HG02852 (cell line): ENCODE measurements around the gene NAALADL2.

Experiments
- ATAC-seq: cut with Tn5 transposase; IDR thresholded peaks from one replicate; pipeline ENCODE4 v1.9.1; 2021; ENCODE audit warnings: mild to moderate bottlenecking, moderate library complexity; ENCODE audit not compliant: unreplicated experiment

The NAALADL2 gene

DNA sequence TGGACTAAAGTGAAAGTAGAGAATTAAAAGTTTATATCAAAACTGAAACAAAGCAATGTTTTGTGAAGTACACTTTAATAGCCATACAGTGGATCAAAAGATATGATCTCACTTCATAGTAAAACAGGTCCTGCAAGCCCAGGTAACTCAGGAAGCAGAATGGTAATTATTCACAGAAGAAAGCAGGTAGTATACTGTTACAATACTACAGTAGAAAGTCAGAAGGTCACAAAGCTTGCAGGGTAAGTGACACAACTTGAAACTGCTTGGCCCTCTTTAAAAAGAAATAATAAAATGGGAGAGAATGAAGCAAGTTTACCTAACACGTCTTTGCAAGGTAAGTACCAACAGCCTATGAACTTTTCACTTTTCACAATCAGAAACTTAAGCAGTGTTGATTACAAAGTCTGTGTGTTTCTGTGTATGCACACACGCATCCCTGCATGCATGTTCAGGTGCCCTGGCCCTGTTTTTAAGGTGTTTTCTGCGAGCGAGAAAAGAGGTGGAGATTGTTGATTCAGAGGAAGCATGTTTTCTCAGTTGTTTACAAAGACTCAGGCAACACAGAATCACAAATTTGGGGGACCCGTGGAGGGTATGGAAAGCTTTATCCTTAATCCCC, at the start of gene NAALADL2:
Gene NAALADL2, plus strand, starts transcription at position 221 of the 622 bp plus-strand sequence.
- no peak for ATAC-seq

DNA sequence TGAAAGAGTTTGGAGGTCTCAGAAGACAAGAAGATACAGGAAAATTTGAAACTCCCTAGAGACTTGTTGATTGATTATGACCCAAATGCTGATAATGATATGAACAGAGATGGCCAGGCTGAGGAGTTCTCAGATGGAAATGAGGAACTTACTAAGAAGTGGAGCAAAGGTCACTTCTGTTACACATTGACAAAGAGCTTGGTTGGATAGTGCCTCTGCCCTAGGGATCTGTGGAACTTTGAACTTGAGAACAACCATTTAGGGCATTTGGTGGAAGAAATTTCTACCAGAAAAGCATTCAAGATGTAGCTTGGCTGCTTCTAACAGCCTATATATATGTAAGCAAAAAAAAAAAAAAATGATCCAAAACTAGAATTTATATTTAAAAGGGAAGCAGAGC, 48.9 kb upstream of the NAALADL2 start:
- no peak for ATAC-seq

DNA sequence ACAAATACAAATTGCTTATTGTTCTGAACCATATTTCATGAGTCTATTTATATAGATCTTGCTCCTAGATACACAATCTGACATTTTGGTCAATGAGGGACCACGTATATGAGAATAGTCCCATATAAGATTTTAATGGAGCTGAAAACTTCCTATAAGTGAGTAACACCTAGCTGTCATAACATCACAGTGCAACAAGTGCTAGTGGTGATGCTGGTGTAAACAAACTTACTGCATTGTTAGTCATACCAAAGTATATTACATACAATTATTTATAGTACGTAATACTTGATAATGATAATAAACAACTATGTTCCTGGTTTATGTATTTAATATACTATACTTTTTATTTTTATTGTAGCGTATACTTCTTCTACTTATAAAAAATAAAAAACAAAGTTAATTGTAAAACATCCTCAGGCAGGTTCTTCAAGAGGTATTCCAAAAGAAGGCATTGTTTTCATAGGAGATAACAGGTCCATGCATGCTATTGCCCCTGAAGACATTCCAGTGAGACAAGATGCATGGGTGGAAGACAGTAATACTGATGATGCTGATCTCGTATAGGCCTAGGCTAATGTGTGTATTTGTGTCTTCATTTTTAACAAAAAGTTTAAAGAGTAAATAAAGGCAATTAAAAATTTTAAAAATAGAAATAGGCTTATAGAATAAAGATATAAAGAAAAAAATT, 46.8 kb upstream of the NAALADL2 start:
- no peak for ATAC-seq

DNA sequence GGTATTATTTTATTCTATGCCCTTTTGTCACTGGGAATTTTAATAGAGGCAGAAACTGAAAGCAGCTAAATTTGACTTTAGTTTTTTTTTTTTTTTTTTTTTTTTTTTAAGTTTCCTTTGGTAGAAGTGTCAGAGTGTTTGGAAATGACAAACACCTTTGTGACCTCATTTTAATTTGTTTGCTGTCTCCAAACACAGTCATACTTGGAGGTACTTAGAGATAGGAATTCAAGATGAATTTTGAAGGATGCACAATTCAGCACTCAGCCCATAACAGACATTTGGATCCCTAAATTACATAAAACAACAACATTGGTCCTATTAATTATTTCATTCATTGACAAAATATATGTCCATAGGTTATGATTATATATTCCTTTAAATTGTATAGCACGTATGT, 43.4 kb upstream of the NAALADL2 start:
- no peak for ATAC-seq

DNA sequence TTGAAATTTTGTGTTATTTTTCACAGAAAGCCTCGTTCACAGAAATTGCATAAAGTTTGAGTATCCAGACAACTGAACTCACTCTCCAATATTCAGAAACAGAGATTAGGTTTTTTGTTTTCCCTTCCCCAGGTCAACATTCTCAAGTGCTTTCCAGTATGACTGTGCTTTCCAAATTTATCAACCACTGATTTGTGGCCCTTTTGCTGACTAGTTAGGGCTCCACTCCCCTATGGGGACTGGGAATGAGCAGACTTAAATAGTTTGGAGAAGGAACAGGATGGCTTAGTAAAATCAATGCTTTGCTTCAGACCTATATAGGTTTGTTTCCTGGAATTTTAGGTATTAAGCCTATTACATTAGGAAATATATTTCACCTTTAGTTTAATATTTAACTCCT, 38.2 kb upstream of the NAALADL2 start:
- no peak for ATAC-seq

DNA sequence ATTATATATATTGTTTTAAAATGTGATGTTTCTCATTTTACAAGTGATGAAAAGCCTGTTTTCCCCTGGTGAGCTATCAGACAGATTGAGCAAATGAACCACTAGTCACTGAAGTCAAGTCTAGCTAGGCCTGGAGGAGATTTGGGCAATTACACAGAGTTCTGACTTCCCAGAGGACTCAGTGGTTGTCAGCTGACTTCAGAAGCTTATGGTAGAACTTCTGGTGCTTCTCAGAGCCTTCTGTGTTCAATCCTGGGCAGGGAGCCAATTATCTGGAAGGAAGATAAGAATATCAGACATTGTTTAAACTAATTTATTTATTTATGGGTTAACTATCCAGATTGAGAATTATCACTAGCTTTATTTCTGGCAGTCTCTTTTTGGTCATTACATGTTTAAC, 37.7 kb upstream of the NAALADL2 start:
- no peak for ATAC-seq

DNA sequence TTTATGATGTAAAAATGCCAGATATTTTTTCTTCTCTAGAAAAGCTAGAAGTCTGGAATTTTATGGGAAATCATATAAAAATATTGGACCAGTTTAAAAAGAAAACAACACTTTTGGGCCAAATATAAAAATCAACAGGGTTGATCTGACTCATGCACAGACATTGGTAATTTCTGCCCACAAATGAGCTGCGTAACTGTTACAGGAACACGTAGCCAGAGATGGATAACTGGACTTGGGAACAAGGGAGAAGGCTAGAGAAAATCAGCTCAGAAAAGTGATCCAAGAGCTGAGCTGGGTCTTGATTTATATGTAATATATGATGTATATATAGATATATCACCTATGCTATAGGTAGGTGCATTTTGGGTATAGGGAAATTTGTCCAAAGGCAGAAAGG, 36.8 kb upstream of the NAALADL2 start:
- ATAC-seq, result no peak

DNA sequence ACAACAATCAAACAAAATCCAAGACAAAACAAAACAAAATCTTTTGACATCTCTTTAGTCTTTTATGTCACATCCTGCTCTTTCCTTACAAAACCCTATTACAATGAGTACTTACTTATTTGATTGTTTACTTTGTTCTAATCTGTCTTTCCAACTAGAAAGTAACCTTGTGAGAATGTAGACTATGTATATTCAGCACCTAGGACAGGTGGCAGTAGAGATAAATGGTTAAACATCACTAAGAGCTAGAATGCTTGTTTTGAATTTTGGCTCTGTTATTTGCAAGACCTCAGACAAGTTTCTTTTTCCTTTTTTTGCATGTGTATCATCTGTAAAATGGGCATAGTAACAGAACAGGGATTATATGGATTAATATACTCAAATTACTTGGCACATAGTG, 33.1 kb upstream of the NAALADL2 start:
- no peak for ATAC-seq

DNA sequence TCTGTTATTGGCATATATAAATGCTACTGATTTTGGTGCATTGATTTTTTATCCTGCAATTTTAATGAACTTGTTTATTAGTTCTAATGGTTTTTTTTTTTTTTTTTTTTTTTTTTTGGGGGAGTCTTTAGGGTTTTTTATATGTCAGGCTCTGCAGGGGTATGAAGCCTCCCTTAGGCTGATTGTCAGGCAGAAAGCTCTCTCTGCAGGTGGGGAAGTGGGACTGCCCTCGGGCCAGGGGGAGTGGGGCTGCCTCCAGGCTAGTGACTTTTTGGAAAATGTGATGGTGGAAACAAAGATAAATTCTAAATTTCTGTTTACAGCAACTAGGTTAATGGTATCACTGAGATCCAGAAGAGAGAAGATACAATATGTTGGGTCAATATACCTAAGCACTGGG, 14.4 kb upstream of the NAALADL2 start:
- ATAC-seq, result no peak

DNA sequence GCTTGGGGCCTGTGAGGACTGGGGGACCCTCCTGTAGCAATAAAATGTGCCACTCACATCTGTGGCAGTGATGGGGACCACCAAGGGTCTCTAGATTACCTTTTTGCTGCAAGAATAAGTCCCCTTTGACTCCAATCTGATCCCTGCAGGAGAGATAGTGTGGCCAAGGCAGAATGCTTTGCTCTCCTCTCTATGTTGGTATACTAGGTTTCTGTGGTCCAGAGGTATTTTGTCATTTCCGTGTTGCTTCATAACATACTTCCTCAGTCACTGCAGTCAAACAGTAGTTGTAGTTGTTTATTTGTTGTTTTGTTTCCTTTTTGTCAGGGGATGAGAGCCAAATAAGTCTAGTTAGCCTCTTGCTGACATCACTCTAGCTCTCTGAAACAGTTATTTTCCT, 13.1 kb upstream of the NAALADL2 start:
- no peak for ATAC-seq

DNA sequence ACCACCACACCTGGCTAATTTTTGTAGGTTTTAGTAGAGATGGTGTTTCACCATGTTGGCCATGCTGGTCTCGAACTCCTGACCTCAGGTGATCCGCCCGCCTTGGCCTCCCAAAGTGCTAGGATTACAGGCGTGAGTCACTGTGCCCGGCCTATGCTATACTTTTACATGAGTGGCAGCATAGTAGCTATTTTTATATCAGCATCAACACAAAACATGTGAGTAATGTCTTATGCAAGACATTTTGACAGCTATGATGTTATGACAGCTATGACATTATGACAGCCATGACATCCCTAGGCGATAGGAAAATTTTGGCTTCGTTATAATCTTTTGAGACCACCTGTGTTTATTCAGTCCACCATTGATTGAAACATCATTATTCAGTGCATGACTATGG, 4.1 kb upstream of the NAALADL2 start:
- no peak for ATAC-seq

DNA sequence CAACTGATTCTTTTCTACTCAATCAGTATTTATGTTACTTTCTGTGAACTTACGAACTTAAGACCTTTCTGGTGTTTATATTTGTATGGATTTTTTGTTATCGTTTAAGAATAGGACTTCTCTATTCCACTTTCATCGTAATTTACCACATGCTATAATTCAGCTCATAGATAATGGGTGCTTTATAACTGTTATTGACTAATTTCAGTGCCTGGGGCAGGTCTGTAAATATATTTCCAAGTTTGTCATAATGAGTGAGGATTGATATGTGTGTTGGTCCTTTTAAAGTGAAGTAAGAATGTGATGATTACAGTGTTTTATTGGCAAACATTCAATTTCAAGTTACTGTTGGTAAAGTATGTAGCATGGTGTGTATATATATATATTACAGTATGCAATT, 1.8 kb upstream of the NAALADL2 start:
- no peak for ATAC-seq

DNA sequence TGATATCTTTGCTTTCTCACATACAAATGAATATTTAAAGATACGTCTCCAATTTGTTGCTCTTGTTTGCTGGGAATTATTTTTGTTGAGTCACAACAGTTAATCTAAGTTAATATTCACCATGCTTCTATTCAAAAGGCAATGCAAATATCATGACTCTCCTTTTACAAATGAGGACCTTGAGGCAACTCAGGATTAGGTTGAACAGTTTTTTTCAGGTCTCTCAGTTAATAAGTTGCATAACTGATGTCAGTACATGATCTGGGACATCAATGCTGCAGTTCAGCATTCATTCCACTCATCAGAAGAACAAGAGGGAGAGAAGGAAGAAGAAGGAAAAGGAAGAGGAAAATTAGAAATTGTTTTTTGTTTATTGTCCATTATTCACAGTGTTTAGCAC, 781 bp upstream of the NAALADL2 start:
- ATAC-seq, result no peak

DNA sequence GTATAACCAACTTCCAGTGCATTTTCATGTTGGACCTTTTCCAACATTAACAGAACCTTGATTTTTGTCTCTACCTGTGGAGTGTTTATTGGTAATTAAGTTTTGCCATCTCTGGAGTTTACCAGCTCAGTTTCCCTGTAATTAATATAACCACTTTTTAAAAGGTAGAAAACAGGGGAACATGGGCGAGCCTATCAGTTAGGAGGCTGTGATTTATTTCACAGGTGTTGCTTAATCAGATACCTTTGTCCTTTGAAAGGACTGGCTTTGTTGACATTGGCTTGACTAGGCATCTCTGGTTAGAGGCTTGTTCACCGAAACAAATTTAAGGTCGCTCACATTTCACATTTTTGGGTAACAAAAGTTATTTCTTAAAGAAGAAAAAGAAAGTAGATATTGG, 622 bp downstream of the NAALADL2 start:
- ATAC-seq, result no peak

DNA sequence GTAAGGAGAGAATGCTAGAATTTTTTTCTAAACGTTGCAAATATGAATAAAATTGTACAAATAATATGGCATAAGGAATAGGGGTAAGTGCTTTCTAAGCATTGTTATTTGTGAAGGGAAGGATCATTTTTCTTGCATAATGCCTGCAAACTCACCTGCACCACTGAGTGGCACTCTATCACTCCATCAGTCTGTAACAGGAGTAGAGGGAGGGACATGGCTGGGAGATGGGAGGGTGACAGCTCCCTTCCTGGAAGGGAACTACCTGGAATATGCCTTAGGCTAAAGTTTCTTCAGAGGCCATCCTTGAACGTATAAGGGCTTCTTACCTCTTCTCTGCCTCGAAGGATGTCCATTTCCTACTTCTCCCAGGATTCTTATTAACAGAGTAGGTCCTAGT, 3.0 kb downstream of the NAALADL2 start:
- no peak for ATAC-seq

DNA sequence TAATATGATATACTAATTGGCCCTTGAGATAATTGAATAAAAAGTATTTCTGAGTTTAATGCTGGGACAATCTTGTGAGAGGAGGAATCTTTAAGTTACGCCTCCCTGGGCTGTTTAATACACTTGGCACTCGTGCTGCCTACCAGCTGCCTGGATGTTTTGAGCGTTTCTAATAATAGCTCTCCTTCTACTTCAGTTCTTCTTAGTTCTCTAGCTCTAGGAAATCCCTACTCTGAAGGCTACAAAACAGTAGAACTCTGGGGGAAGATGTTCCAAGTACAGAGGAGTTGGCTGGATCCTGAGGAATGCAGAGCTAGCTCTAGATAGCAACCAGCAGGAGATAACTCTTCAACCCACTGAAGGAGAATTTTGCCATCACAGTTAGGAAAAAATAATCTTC, 3.5 kb downstream of the NAALADL2 start:
- ATAC-seq, result no peak

DNA sequence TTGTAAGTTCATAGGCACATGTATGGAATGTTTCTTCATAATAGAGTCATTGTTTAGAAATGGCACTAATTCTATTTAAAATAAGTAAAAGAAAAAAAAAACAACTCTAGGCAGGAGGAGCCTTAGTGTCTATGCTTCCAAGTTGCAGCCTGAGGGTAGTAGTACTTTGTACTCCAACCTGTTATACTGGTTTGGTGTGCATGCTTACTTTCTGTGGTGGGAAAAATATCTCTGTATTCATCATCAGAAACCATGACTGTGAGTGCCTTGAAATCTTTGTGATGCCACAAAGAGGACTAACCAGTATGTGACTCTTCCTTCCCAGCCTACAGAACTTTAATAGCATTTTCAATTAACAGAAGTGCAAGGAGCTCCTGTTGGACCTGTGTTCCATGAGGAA, 4.4 kb downstream of the NAALADL2 start:
- no peak for ATAC-seq

DNA sequence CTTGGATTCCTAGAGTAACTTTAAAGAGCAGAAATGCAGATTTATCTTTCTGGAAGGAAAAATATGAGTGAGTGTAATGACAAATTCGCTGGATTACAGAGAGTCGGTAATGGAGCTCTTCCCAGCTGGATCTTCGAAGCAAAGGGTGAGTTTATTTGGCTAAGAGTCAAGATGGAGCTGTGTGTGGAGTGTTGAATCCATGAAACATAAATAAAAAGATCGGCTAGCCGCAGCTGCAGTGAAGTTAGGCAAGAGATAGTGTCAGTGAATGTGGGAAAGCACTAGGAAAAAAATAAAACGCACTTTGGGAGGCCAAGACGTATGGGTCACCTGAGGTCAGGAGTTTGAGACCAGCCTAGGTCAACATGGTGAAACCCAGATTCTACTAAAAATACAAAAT, 10.3 kb downstream of the NAALADL2 start:
- ATAC-seq, result no peak

DNA sequence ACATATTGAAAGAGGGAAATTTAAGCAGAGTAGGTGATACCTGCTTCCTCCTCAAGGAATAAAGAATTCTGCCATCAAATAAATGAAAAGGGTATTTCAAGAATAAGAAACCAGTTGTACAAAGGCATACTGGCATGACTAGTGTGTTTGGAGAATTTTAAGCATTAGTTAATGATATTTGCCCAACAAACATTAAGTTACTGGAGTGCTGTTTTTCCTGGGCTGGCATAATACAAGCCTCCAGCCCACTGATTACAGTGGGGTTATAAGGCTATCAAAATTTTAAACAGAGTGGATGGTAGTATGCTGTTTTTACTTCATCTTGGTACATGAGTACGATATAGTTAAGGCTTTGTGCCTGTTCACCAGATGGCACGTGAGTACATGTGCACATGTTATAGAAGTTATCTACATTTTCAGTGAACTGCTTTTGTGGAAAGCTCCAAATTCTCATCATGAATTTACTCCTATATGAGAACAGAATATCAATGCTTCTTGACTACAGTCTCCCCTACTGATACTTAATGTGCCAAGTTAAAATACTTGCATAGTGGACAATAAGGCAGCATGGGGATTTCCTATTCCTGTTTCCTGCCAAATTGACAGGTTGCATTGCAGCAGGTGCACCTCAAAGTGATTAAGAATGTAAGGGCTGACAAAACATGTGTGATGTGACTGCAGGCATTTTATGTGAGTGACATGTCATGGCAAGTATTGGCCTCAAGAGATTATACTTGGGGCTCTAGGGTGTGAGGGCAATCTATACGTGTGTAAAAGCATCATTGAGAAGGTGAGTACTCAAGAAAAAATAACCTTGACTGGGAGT, 14.9 kb downstream of the NAALADL2 start:
- ATAC-seq, result no peak

DNA sequence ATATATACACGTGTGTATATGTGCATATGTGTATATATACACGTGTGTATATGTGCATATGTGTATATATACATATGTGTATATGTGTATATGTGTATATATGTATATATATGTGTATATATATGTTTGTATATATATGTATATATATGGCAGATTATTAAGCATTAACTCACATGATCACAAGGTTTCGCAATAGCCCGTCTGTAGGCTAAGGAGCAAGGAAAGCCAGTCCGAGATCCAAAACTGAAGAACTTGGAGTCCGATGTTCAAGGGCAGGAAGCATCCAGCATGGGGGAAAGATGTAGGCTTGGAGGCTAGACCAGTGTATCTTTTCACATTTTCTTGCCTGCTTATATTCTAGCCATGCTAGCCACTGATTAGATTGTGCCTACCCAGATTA, 23.7 kb downstream of the NAALADL2 start:
- no peak for ATAC-seq

DNA sequence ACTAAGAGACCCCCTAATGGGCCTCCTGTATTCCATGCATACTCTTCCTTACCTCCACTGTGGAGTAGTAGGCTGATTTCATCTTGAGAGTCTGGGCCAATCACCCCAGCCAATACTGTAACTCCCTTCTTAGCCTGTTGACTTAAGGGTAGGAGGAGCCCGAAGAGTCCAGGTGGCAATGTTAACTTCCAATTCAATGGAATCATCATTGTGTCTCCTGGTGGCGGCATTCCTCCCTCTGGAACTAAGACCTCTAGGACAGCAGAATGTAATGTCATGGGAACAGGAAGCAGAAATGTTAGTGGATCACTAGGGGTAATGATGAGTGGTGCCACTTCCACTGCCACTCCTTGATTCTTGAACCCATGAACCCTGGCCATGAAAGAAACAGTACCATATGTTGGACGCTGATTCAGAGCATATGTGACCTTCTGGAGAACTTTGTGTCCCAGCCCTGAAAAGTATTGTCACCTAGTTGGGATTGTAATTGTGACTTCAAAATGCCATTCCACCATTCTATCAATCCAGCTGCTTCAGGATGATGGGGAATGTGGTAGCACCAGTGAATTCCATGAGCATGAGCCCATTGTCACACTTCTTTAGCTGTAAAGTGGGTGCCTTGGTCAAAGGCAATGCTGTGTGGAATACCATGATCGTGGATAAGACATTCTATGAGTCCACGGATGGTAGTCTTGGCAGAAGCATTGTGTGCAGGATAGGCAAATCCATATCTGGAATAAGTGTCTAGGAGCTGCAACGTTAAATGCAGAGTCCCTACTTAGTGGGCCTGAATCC, 24.9 kb downstream of the NAALADL2 start:
- ATAC-seq, result no peak
